GM12878 (cell line): ENCODE data around the gene NFATC2. TPM values are rescaled to one million over a fixed set of nuclear protein-coding genes. Genes with fewer than 3 reads are reported as not detected.
A peak's percentile ranks its signal among the peaks of the same experiment; 100 is the strongest.

Experiments
- ATF2 ChIP-seq: IDR thresholded peaks from 2 replicates; pipeline ENCODE4 v1.6.1; 2012; ENCODE audit warnings: low read length, inconsistent platforms
- EED ChIP-seq: sonication (generic); IDR thresholded peaks from 2 replicates; pipeline ENCODE4 v1.6.1; 2016; ENCODE audit warnings: antibody characterized with exemption, low read depth
- FOS ChIP-seq: IDR thresholded peaks from 3 replicates; pipeline ENCODE4 v1.6.1; 2011; ENCODE audit warnings: borderline replicate concordance; ENCODE audit not compliant: insufficient read length; ENCODE audit errors: extremely low read depth
- FOXM1 ChIP-seq: IDR thresholded peaks from 2 replicates; pipeline ENCODE4 v1.6.1; 2012; ENCODE audit warnings: low read depth, mild to moderate bottlenecking, inconsistent platforms, low read length, moderate library complexity
- GABPA ChIP-seq: IDR thresholded peaks from 2 replicates; pipeline ENCODE4 v1.6.1; 2014; ENCODE audit warnings: antibody characterized with exemption, low read depth, mild to moderate bottlenecking, inconsistent platforms
- IKZF1 ChIP-seq: fragments of 450-650 bp; conservative IDR thresholded peaks from 2 replicates; pipeline ENCODE4 v1.6.1; 2017; ENCODE audit warnings: antibody characterized with exemption, mild to moderate bottlenecking
- IKZF2 ChIP-seq, 2 experiments: fragments of 450-650 bp; IDR thresholded peaks; 2 replicates each; pipeline ENCODE4 v1.6.1; 2017; ENCODE audit warnings: mild to moderate bottlenecking in 2 of 2, moderate library complexity in 2 of 2
- JUND ChIP-seq: IDR thresholded peaks from 2 replicates; pipeline ENCODE4 v1.6.1; 2012; ENCODE audit warnings: low read depth, mild to moderate bottlenecking, low read length, improper control_type of control experiment, moderate library complexity
- LARP7 ChIP-seq: fragments of 450-650 bp; IDR thresholded peaks from 2 replicates; pipeline ENCODE4 v1.6.1; 2017; ENCODE audit warnings: mild to moderate bottlenecking
- NBN ChIP-seq: fragments of 450-650 bp; IDR thresholded peaks from 2 replicates; pipeline ENCODE4 v1.6.1; 2016
- NFXL1 ChIP-seq: fragments of 450-650 bp; IDR thresholded peaks from 2 replicates; pipeline ENCODE4 v1.6.1; 2017; ENCODE audit warnings: antibody characterized with exemption, mild to moderate bottlenecking, borderline replicate concordance
- NFYA ChIP-seq: IDR thresholded peaks from 2 replicates; pipeline ENCODE4 v1.6.1; 2011; ENCODE audit warnings: low read depth, mild to moderate bottlenecking, low read length, improper control_type of control experiment, borderline replicate concordance
- NKRF ChIP-seq: fragments of 450-650 bp; conservative IDR thresholded peaks from 2 replicates; pipeline ENCODE4 v1.6.1; 2017; ENCODE audit warnings: mild to moderate bottlenecking, moderate library complexity
- PAX8 ChIP-seq: fragments of 450-650 bp; IDR thresholded peaks from 2 replicates; pipeline ENCODE4 v1.6.1; 2017; ENCODE audit warnings: mild to moderate bottlenecking, moderate library complexity
- PKNOX1 ChIP-seq: fragments of 450-650 bp; IDR thresholded peaks from 2 replicates; pipeline ENCODE4 v1.6.1; 2016; ENCODE audit warnings: mild to moderate bottlenecking
- POLR2A ChIP-seq: IDR thresholded peaks from 2 replicates; pipeline ENCODE4 v1.6.1; 2011; ENCODE audit warnings: low read depth, mild to moderate bottlenecking, low read length
- SIN3A ChIP-seq: IDR thresholded peaks from 2 replicates; pipeline ENCODE4 v1.6.1; 2012; ENCODE audit warnings: low read depth, low read length, improper control_type of control experiment
- ZBTB4 ChIP-seq: fragments of 450-650 bp; formaldehyde crosslinking; IDR thresholded peaks from 2 replicates; pipeline ENCODE4 v1.4.0; 2022; ENCODE audit warnings: mild to moderate bottlenecking, moderate library complexity
- ZZZ3 ChIP-seq: IDR thresholded peaks from 2 replicates; pipeline ENCODE4 v1.6.1; 2011; ENCODE audit warnings: low read depth; ENCODE audit not compliant: control insufficient read depth, insufficient read length
- polyA plus RNA-seq, 11 experiments: library from polyadenylated mRNA; depleted of rRNA in 4 of 11; unstranded in 6 of 11; stranded (reverse) in 5 of 11; fragments of >200 nt; fragmentation: Nextera tagmentation in 4 of 11; fragmentation: Illumina TruSeq in 1 of 11; extraction: Ambion mirVana in 4 of 11; extraction: Trizol in 1 of 11; gene quantifications; 1 replicate in 1 of 11; 2 replicates in 10 of 11; pipeline versions ENCODE4 v1.2.1 to v1.2.3, GENCODE V29; 2011 to 2016; ENCODE audit warnings: inconsistent platforms in 2 of 11, missing spikeins in 2 of 11, low read depth in 1 of 11
- total RNA-seq, 4 experiments: library from RNA; depleted of rRNA in 3 of 4; stranded (reverse); fragments of >200 nt in 3 of 4; fragmentation: Illumina TruSeq in 1 of 4; extraction: Trizol in 1 of 4; gene quantifications; 2 replicates each; pipeline versions ENCODE4 v1.2.1 to v1.2.3, GENCODE V29; 2013 to 2021

Gene NFATC2
- total and polyA plus RNA-seq, 10 of the 15 experiments (the other 5 are each of a cell fraction or from before 2014, with no cell fraction given) = 3.3 to 20.0 (median 7.3) TPM

GRCh38 chr20:51460569-51461265 lies 81.8 kb downstream of the NFATC2 start (continued):
- TF ChIP-seq PKNOX1 = 0 out of 2 replicates have a peak, but pooled peaks have one; percentile 26
- TF ChIP-seq NFYA = no peak
- peak; percentile 67 for TF ChIP-seq ATF2
- peak; percentile 60; the same call in 1 of the 2 replicates for TF ChIP-seq FOXM1
- no peak for TF ChIP-seq NFXL1
- TF ChIP-seq POLR2A = no peak
- no peak for TF ChIP-seq GABPA
- no peak for TF ChIP-seq ZZZ3
- no peak for TF ChIP-seq ZBTB4 (CRISPR knock-in tag)
- no peak for TF ChIP-seq LARP7
- peak; percentile 90 for TF ChIP-seq NBN
- peak; percentile 20; the same call in 1 of the 2 replicates for TF ChIP-seq SIN3A
- no peak for TF ChIP-seq FOS
- peak; percentile 85 to 87 for TF ChIP-seq IKZF2 (IDR thresholded peaks at IDR 0.05)
- TF ChIP-seq PAX8 = no peak
- TF ChIP-seq IKZF1 = peak; percentile 88
- TF ChIP-seq EED = peak; percentile 72; the same call in 1 of the 2 replicates
- no peak for TF ChIP-seq JUND
- 0 out of 2 replicates have a peak, but pooled peaks have one; percentile 35 for TF ChIP-seq NKRF
